Measurements from ENCODE around the gene PKIG.

PKIG gene

DNA sequence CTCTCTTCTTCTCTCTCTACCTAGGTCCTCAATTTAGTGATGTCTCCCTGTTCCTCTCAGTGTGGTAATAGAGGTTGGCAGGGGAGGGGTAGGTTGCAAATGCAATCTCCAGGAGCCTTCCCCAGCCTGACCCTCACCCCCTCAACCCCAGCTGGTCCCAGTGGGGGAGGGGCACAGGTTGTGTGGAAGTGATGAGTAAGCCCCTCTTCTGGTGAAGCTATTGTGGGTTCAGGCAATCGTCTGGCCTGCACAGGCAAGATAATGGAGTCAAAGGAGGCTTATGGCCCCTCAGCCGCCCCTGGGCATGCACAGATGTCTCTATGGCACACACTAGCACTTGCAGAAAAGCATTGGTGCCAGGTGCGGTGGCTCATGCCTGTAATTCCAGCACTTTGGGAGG is 79.9 kb downstream of the PKIG start:
- DNase-seq (ENCODE audit: low read depth) = no peak

DNA sequence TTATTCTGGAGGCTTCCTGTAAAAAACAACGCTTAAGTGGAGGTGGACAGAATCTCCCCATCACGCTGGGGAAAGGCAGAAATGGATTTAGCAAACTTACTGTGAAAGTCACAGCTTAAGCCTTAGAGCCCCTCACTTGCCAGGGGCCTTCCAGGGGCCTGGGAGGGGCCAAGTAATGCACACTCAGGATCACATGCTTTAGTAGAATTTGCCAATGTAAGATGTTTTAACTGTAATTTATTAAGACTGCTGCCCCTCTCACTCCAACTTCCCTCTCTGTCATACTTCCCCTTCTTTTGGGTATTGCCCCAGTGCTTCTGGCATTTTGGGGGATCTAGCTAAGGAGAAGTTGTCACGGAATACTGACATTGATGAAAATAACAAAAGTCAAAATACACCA is 81.8 kb downstream of the PKIG start:
- no peak for DNase-seq (ENCODE audit: low read depth)

DNA sequence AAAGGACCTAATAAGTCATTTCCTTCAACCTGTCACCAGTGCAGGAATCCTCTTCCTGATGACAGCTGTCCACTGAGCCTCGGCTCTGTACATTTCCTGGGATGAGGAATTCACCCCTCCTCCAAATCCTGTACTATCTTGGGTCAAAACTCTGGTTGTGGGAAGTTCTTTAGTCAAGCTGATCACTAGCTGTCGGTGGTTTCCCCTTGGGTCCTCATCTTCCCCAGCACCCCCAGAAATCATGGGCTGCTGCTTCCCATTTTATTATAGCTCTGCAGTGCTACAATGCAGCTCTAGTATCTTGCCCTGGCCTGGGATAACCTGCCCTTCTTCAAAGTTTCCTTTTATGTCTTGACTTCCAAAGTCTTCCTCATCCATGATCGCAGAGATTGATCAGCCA is 83.7 kb downstream of the PKIG start:
- DNase-seq (ENCODE audit: low read depth) = no peak

All from stimulated activated CD8-positive, alpha-beta memory T cell treated with anti-CD3 and anti-CD28 coated beads, Interleukin-12 subunit alpha, Interleukin-12 subunit beta, amount 100 ng/mL, for 1 hour (primary cell).